Adipose tissue (tissue), 3 donors: ENCODE data around the gene MMP24OS. TPM values are rescaled to one million over a fixed set of nuclear protein-coding genes. Genes with fewer than 3 reads are reported as not detected.
"Not testable (repeated sequence)": the region's sequence is repeated elsewhere in the genome, so short reads cannot be mapped to it uniquely, and the experiment has no call there.

Source experiments
- H3K27ac ChIP-seq: one replicate; pipeline ENCODE4 v1.5.1; 2013; ENCODE audit warnings: low read depth, low read length
- WGBS, 3 donors: extraction: QIAGEN DNeasy Blood & Tissue Kit; methylation state at CpG; one replicate each; pipeline ENCODE4 v1.1.7; 2013; 5-methylcytosine and 5-hydroxymethylcytosine counted together
- polyA plus RNA-seq, 3 donors: library from polyadenylated mRNA; stranded (reverse); fragments of 200-250 nt; gene quantifications; one replicate each; pipeline ENCODE4 v1.2.3, GENCODE V29; 2013
- donor health status: healthy with polysubstance abuse.
- donor health status: Bipolar disorder and iron deficiency.
- donor health status: healthy.

The MMP24OS gene
- polyA plus RNA-seq = 10 to 100 TPM; 17.8 to 70.2 (median 57.9) TPM

GRCh38 chr20:35277531-35278395, at the start of gene MMP24OS:
Gene MMP24OS (minus strand): TSS chr20:35278122. CDS start chr20:35277929, 193 bp downstream.
- WGBS, 3 donors = 0 to 1% (median 0%) methylated on average over 47 to 76 of the region's 76 CpGs

GRCh38 chr20:35327074-35327976, 49.4 kb upstream of the MMP24OS start:
- 90 to 96% (median 92%) methylated on average over 4 of the region's 4 CpGs for WGBS, 3 donors
- H3K27ac ChIP-seq = no peak overlapping the region

More at GRCh38 chr20:35277531-35278395, at the start of gene MMP24OS:
- peak within 1 kb of the TSS; percentile 92 for H3K27ac ChIP-seq

- WGBS, 3 donors = 89 to 97% (median 92%) methylated on average over 3 of the region's 3 CpGs
- no peak overlapping the region for H3K27ac ChIP-seq
These were observed 48.8 kb upstream of the MMP24OS start for GRCh38 chr20:35326740-35327073.

- H3K27ac ChIP-seq = no peak overlapping the region
- 75 to 88% (median 80%) methylated on average over 11 of the region's 11 CpGs for WGBS, 3 donors
These were observed 48.3 kb upstream of the MMP24OS start for GRCh38 chr20:35326021-35326739.

- no peak overlapping the region for H3K27ac ChIP-seq
- 80 to 92% (median 90%) methylated on average over 6 of the region's 6 CpGs for WGBS, 3 donors
These were observed 47.5 kb upstream of the MMP24OS start for GRCh38 chr20:35325401-35325800.

- WGBS, 3 donors = 89 to 97% (median 89%) methylated on average over 3 of the region's 3 CpGs
- H3K27ac ChIP-seq = no peak overlapping the region
These were observed 42.6 kb upstream of the MMP24OS start for GRCh38 chr20:35320396-35321126.

- H3K27ac ChIP-seq = no peak overlapping the region
These were observed 41.9 kb upstream of the MMP24OS start for GRCh38 chr20:35319871-35320197.

- 65 to 74% (median 68%) methylated on average over 5 of the region's 5 CpGs for WGBS, 3 donors
- H3K27ac ChIP-seq = no peak overlapping the region
These were observed 41.4 kb upstream of the MMP24OS start for GRCh38 chr20:35319192-35319870.

- H3K27ac ChIP-seq = no peak overlapping the region
- 69 to 78% (median 76%) methylated on average over 6 of the region's 6 CpGs for WGBS, 3 donors
These were observed 40.7 kb upstream of the MMP24OS start for GRCh38 chr20:35318502-35319157.

- WGBS, 3 donors = 83 to 92% (median 90%) methylated on average over 5 of the region's 5 CpGs
- no peak overlapping the region for H3K27ac ChIP-seq
These were observed 39.7 kb upstream of the MMP24OS start for GRCh38 chr20:35317416-35318210.

GRCh38 chr20:35316086-35316485, 38.2 kb upstream of the MMP24OS start:
- WGBS, 3 donors = 91 to 92% (median 91%) methylated on average over 2 of the region's 2 CpGs
- H3K27ac ChIP-seq = no peak overlapping the region

- WGBS, 3 donors = 95 to 98% (median 96%) methylated on average over 7 of the region's 7 CpGs
- H3K27ac ChIP-seq = not testable (repeated sequence)
These were observed 37.7 kb upstream of the MMP24OS start for GRCh38 chr20:35315632-35316020.

GRCh38 chr20:35314816-35315631, 37.1 kb upstream of the MMP24OS start:
- H3K27ac ChIP-seq = no peak overlapping the region
- 63 to 83% (median 66%) methylated on average over 3 of the region's 3 CpGs for WGBS, 3 donors

GRCh38 chr20:35312318-35312717, 34.4 kb upstream of the MMP24OS start:
- 61 to 94% (median 70%) methylated on average over 1 of the region's 1 CpG for WGBS, 3 donors

GRCh38 chr20:35311822-35312221, 33.9 kb upstream of the MMP24OS start:
- 87 to 96% (median 91%) methylated on average over 5 of the region's 5 CpGs for WGBS, 3 donors

More at GRCh38 chr20:35312318-35312717, 34.4 kb upstream of the MMP24OS start:
- H3K27ac ChIP-seq = no peak overlapping the region

GRCh38 chr20:35311409-35311808, 33.5 kb upstream of the MMP24OS start:
- WGBS, 3 donors = 81 to 95% (median 90%) methylated on average over 2 of the region's 2 CpGs
- H3K27ac ChIP-seq = no peak overlapping the region

More at GRCh38 chr20:35311822-35312221, 33.9 kb upstream of the MMP24OS start:
- H3K27ac ChIP-seq = no peak overlapping the region
